CD4-positive, CD25-positive, alpha-beta regulatory T cell (primary cell): ENCODE results near the gene TREM1. TPM values are rescaled to one million over a fixed set of nuclear protein-coding genes. Genes with fewer than 3 reads are reported as not detected.

Experiments
- ATAC-seq, 2 donors: fragments of 150-1000 bp; cut with Tn5 transposase; one replicate each; pipeline ENCODE4 v1.10.0; 2021; ENCODE audit warnings: low read depth in 2 of 2, moderate number of reproducible peaks in 2 of 2, moderate library complexity in 1 of 2
- DNase-seq, 3 donors: peaks; one replicate each; pipeline versions ENCODE4 v3.0.0 to v3.0.0-alpha.2; 2012 to 2022; ENCODE audit warnings: mixed read lengths in 1 of 3
- H3K27ac ChIP-seq: one replicate; pipeline ENCODE4 v1.7.0; 2013; ENCODE audit warnings: mild to moderate bottlenecking, low read length; ENCODE audit not compliant: insufficient read depth, poor library complexity, severe bottlenecking
- H3K27me3 ChIP-seq: one replicate; pipeline ENCODE4 v1.7.0; 2013; ENCODE audit warnings: low read length; ENCODE audit not compliant: control insufficient read depth, insufficient read depth
- H3K36me3 ChIP-seq: one replicate; pipeline ENCODE4 v1.7.0; 2013; ENCODE audit warnings: mild to moderate bottlenecking, low read length, moderate library complexity; ENCODE audit not compliant: control insufficient read depth, insufficient read depth
- H3K4me1 ChIP-seq: 2 replicates; pipeline ENCODE4 v1.7.0; 2013; ENCODE audit warnings: mild to moderate bottlenecking, low read length; ENCODE audit not compliant: insufficient read depth, control insufficient read depth, poor library complexity, severe bottlenecking
- H3K4me3 ChIP-seq: one replicate; pipeline ENCODE4 v1.7.0; 2013; ENCODE audit warnings: low read depth, mild to moderate bottlenecking, low read length, moderate library complexity
- H3K9me3 ChIP-seq, 2 experiments: 1 replicate in 1 of 2; 2 replicates in 1 of 2; pipeline ENCODE4 v1.7.0; 2013; ENCODE audit warnings: low read length in 2 of 2, mild to moderate bottlenecking in 1 of 2, moderate library complexity in 1 of 2; ENCODE audit not compliant: control insufficient read depth in 2 of 2
- H3K27ac Mint-ChIP-seq, 3 donors: one replicate each; pipeline ENCODE4 v1.8.0; 2020 to 2022; ENCODE audit warnings: mild to moderate bottlenecking in 3 of 3, mixed read lengths in 3 of 3, moderate library complexity in 2 of 3
- H3K27me3 Mint-ChIP-seq: one replicate; pipeline ENCODE4 v1.8.0; 2022; ENCODE audit warnings: mild to moderate bottlenecking, mixed read lengths
- H3K36me3 Mint-ChIP-seq: one replicate; pipeline ENCODE4 v1.8.0; 2020; ENCODE audit warnings: mixed read lengths
- H3K4me1 Mint-ChIP-seq, 4 donors: one replicate each; pipeline ENCODE4 v1.8.0; 2020 to 2022; ENCODE audit warnings: mixed read lengths in 4 of 4, mild to moderate bottlenecking in 1 of 4
- H3K4me3 Mint-ChIP-seq, 4 donors: one replicate each; pipeline ENCODE4 v1.8.0; 2020 to 2022; ENCODE audit warnings: mild to moderate bottlenecking in 4 of 4, mixed read lengths in 4 of 4, moderate library complexity in 3 of 4
- H3K9me3 Mint-ChIP-seq, 7 donors: one replicate each; pipeline ENCODE4 v1.8.0; 2020 to 2022; ENCODE audit warnings: mixed read lengths in 7 of 7, mild to moderate bottlenecking in 3 of 7, moderate library complexity in 2 of 7
- polyA plus RNA-seq, 4 donors: library from polyadenylated mRNA; unstranded; fragments of 300-500 nt; fragmentation: Illumina TruSeq; gene quantifications; one replicate each; pipeline ENCODE4 v1.2.3, GENCODE V29; 2021
- total RNA-seq: library from RNA; stranded (reverse); gene quantifications from one replicate; pipeline ENCODE4 v1.2.3, GENCODE V29; 2022

TREM1 gene
- total and polyA plus RNA-seq, 5 donors from 2014 or later: 0.54 TPM; not detected in 4

DNA sequence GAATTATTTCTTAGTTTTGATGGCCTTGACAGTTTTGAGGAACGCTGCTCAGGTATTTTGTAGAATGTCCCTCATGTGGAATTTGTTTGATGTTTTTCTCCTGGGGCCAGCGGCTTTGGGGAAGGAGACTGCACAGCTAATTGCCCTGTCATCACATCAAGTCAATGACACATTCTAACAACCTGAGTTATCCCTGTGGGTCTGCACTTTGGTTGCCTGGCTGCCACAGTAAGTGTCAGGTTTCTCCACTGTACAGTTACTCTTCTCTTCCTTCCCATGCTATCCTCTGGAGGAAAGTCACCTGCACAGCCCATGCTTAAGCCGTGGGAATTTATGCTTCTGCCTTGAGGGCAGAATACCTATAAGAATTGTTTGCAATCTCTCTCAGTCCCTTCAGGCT, 59.7 kb downstream of the TREM1 start:
- Mint-ChIP-seq H3K36me3 (no peaks in the 10 kb centered on the region), H3K9me3 (peaks cover 0 to 3% (median 0%) of the 10 kb centered on the region in 7 donors), H3K4me1 (peaks cover 0 to 3% (median 0%) of the 10 kb centered on the region in 4 donors), H3K27me3 (peaks cover 26% of the 10 kb centered on the region), H3K27ac (no peak overlapping the region), H3K4me3 (no peak overlapping the region)
- no peak for ATAC-seq
- no peak overlapping the region for H3K4me3 ChIP-seq
- peaks cover 7% of the 10 kb centered on the region for H3K27me3 ChIP-seq
- H3K36me3 ChIP-seq: no peaks in the 10 kb centered on the region
- H3K9me3 ChIP-seq: no peaks in the 10 kb centered on the region
- no peak for DNase-seq
- H3K27ac ChIP-seq: no peak overlapping the region
- no peaks in the 10 kb centered on the region for H3K4me1 ChIP-seq

DNA sequence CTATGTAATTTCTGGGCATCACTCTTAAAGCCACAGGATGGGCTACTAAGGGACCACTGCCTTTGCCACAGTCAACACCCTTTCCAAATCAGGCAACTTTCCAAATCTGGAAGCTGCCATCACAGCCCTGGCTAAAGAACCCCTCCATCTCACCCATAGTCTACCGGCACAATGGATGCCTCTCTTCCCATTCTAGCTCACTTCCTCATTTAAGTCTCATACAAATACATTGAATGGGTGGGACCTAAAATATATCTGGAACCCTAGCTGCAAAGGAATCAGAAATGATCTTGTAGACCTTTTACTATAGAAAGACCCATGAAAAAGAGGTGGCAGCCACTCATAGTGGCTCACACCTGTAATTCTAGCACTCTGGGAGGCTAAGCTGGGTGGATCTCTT, 61.7 kb downstream of the TREM1 start:
- DNase-seq: no peak
- peaks cover 22% of the 10 kb centered on the region for H3K27me3 Mint-ChIP-seq
- H3K27me3 ChIP-seq: peaks cover 7% of the 10 kb centered on the region
- H3K4me1 ChIP-seq: no peaks in the 10 kb centered on the region
- no peak overlapping the region for H3K4me3 ChIP-seq
- H3K4me1 Mint-ChIP-seq: no peaks in the 10 kb centered on the region
- H3K9me3 ChIP-seq: no peaks in the 10 kb centered on the region
- no peak overlapping the region for H3K4me3 Mint-ChIP-seq
- H3K27ac ChIP-seq: no peak overlapping the region
- no peak overlapping the region for H3K27ac Mint-ChIP-seq
- H3K9me3 Mint-ChIP-seq: peaks cover 0 to 3% (median 0%) of the 10 kb centered on the region in 7 donors
- ATAC-seq: no peak
- no peaks in the 10 kb centered on the region for H3K36me3 Mint-ChIP-seq
- no peaks in the 10 kb centered on the region for H3K36me3 ChIP-seq

Other genes starting within 250 kb of the TREM1 start
- 4.4 TPM for gene UNC5CL, start 247.5 kb downstream of the TREM1 start, total RNA-seq
- gene UNC5CL, start 247.5 kb downstream of the TREM1 start, polyA plus RNA-seq: under 1 TPM; 0.11 to 0.68 (median 0.20) TPM
- gene TSPO2, start 244.2 kb downstream of the TREM1 start, total RNA-seq: not detected
- not detected for gene TSPO2, start 244.2 kb downstream of the TREM1 start, polyA plus RNA-seq
- not detected for gene APOBEC2, start 233.5 kb downstream of the TREM1 start, total RNA-seq
- 1 to 10 TPM in 1 of 4 donors, under 1 TPM in 3; 0.67 to 1.1 (median 0.88) TPM for gene APOBEC2, start 233.5 kb downstream of the TREM1 start, polyA plus RNA-seq
- gene OARD1, start 214.3 kb downstream of the TREM1 start, total RNA-seq: 30.3 TPM
- gene OARD1, start 214.3 kb downstream of the TREM1 start, polyA plus RNA-seq: 10 to 100 TPM; 38.8 to 58.2 (median 53.6) TPM
- gene NFYA, start 213.7 kb downstream of the TREM1 start, total RNA-seq: 37.9 TPM
- 10 to 100 TPM; 15.9 to 24.1 (median 19.7) TPM for gene NFYA, start 213.7 kb downstream of the TREM1 start, polyA plus RNA-seq
- gene TREML1, start 132.3 kb downstream of the TREM1 start, total RNA-seq: 4.8 TPM
- gene TREML1, start 132.3 kb downstream of the TREM1 start, polyA plus RNA-seq: not detected
- not detected for gene TREM2, start 123.6 kb downstream of the TREM1 start, total RNA-seq
- not detected for gene TREM2, start 123.6 kb downstream of the TREM1 start, polyA plus RNA-seq
- gene TREML2, start 85.5 kb downstream of the TREM1 start, total RNA-seq: 1.7 TPM
- gene TREML2, start 85.5 kb downstream of the TREM1 start, polyA plus RNA-seq: 1 to 10 TPM in 3 of 4 donors, under 1 TPM in 1; 0.64 to 1.7 (median 1.4) TPM
- not detected for gene TREML4, start 58.3 kb downstream of the TREM1 start, total RNA-seq
- not detected for gene TREML4, start 58.3 kb downstream of the TREM1 start, polyA plus RNA-seq
- gene NCR2, start 48.9 kb upstream of the TREM1 start, total RNA-seq: not detected
- gene NCR2, start 48.9 kb upstream of the TREM1 start, polyA plus RNA-seq: not detected